GM21390 (cell line): ENCODE measurements around the gene PPM1M.
"Not testable (repeated sequence)": the region's sequence is repeated elsewhere in the genome, so short reads cannot be mapped to it uniquely, and the experiment has no call there.

ENCODE experiments used
- ATAC-seq: cut with Tn5 transposase; IDR thresholded peaks from one replicate; pipeline ENCODE4 v1.9.1; 2021; ENCODE audit not compliant: unreplicated experiment

Gene PPM1M

DNA sequence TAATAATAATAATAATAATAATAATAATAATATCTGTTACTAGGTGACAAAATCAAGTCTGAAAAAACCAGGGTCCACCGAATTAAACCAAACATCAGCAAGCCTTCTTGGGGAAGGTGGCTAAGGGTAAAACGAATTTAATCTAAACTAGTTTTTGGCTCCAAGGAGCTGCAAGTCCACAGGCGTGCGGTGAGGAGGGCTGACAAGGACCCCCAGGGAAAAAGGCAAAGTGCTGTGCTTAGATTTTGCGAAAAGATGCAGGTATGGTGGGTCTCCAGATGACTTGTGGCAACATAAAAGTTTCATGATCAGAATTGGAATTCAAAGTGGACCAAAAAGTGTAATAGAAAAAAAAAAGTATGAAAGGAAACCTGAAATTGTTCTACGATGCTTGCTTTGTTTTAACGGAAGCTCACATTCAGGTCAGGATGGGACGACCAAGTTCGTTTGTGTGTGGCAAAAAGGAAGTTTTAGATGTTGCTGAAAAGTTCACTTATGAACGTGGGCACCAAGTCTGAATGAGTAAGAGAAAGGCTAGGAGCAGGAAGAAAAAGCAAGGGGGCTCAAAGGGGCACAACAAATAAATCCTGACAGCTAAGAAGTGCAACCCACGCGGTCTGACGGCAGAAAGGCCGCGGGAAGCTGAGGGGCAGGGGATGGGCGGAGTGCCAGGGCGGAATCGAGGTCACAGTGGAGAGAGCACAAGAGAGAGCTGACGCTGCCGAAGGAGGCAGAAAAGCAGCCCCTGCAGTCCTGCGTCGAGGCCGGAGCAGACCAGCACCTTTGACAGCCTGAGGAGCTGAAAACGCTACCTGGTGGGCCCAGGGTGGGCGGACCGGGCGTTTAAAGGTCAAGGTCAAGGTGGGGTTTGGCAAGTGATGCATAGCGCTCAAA lies 31.8 kb downstream of the PPM1M start:
- no peak for ATAC-seq

DNA sequence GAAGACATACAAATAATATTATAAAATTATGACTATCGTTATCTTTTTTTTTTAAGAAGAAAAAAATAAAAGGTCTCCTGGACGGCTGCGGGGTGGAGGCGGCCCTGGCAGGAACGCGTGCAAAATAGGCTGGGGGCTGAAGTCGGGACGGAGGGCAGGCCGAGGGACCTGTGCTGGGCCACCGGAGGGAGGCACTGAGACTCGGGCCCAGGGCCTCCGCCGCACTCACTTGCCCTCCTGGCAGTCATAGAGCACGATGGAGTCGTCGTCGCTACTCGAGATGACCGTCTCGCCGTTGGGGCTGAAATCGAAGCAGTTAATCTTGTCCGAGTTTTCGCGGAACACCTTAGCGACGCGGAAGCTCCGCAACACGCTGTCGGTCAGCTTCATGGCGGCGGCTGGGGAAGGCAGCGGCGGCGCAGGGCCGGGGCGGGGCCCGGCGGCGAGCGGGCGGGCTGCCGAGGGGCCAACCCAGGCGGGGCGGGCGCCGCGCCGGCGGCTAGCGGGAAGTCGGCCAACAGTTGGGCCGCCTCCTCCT lies 32.5 kb downstream of the PPM1M start:
- peak; percentile 57 for ATAC-seq

DNA sequence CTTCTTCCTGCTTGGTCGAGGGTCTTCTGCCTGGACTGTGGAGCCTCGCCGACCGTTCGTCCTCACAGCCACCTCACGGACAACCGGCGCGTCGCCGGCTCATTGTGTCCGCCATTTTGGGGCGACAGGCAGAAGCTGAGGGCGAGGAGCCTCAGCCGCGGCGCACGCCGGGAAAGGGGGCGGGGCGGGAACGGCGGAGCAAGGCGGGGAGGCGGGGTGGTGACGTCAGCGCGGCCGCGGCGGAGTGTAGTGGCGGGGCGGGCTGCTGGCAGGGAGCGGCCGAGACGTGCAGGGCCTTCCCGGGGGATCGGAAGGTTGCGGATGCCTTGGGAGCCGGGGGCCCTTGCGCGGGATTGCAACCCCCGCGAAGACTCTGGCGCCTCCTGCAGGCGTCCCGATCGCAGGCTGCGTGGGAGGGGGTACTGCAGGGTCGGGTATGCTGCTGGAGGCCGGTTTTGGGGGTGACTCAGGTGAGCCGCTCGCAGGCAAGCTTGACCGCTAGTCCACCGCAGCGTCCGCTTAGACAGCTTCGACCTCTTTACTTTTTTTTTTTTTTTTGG lies 33.0 kb downstream of the PPM1M start, which contains the start of gene WDR82:
Gene WDR82 (minus strand): TSS at position 140 of the 560 bp plus-strand sequence. CDS start 288 bp downstream, outside the sequence.
- peak; percentile 73 for ATAC-seq

DNA sequence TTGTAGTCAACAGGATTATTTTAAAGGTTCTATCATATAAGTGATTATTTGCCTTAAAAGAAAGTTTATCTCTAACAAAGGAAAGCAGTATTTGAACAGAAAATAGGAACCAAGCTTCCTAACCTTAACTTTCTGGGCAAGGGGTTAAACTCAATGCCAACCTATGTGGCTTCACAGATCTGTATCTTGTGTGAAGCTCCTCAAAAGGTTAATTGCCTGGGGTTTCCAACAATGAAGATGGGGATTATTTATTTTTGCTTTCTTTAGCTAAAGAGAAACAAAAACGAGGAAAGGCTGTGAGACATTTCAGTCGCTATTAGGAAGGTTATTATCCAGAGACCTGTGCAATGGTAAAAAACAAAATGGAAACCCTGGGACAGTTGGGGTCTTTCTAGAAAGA lies 34.0 kb downstream of the PPM1M start:
- no peak for ATAC-seq

DNA sequence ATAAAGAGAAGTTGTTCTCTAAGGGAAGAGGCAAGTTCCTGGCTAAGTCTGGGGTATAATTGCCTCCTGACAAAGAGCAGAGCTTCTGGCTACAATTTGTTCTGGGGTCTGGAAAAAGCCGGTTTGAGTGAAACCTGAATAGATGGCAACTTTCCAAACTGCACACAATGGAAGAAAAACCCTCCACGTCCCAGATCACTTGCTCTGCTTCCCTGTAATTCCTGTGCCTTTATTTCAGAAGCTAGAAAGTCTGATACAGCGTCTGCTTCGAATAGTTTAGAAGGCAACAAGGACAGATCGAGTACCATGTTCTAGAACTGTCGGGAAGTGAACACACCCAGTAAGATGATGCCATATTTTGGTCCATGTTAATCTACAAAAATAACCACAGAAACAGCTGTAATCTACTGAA lies 34.5 kb downstream of the PPM1M start:
- no peak for ATAC-seq

DNA sequence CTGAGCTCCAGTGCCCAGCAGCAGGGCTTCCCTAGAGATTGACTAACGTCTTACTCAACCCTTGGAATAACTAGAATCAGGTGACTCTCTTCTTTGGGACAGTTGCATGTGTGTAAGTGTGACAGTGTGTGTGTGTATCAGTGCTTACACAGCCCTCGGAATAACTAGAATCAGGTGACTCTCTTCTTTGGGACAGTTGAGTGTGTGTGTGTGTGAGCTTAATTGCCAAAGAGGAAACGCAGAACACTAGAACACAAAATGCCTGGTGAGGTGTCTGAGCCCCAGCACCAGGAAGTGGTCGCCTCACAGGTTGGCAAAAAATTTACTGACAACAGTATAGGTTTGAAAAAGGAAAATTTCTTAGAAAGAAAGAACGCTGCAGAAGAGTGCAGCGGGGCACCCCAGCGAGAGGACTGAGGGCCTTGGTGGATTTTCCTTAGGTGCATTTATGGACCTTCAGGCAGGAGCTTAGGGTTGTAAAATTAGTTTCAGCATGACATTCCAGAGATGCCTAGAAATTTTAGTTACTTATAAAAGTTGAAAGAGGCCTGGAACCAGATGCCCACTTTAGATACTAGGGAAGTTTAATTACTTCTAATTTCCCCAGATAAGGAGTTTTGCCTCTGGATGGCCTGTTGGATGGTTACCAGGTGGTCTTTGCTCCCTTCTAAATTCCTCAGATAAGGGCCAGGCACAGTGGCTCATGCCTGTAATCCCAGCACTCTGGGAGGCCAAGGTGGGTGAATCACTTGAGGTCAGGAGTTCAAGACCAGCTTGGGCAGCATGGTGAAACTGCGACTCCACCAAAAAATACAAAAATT lies 36.6 kb downstream of the PPM1M start:
- no peak for ATAC-seq

DNA sequence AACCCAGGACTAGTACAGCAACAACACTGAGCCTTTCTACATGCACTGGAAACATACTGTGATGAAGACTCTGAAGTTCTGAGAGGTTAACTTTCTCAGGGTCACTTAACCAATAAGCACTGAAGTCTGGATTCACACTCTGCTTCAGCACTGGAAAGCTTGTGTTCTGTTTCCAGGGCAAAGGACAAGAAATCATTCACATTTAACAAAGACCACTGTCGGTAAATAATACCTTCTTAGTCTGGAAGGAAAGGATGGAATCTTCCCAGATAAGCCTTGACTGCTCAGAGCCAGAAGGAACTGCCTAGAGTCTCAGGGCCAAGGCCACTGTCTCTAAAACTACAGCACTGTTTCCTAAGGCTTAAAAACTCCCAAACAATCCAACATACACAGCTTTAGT lies 37.7 kb downstream of the PPM1M start:
- no peak for ATAC-seq

DNA sequence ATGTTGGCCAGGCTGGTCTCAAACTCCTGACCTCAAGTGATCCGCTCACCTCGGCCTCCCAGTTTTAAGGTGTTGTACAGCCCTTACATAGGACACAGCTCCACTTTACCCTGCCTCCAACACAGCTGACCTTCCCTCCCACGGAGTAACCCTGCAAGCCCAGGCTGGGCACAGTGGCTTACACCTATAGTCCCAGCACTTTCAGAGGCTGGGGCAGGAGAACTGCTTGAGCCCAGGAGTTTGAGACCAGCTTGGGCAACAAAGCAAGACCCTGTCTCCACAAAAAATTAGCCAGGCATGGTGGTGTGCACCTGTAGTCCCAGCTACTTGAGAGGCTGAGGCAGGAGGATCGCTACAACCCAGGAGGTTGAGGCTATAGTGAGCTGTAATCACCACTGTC lies 38.5 kb downstream of the PPM1M start:
- not testable (repeated sequence) for ATAC-seq

DNA sequence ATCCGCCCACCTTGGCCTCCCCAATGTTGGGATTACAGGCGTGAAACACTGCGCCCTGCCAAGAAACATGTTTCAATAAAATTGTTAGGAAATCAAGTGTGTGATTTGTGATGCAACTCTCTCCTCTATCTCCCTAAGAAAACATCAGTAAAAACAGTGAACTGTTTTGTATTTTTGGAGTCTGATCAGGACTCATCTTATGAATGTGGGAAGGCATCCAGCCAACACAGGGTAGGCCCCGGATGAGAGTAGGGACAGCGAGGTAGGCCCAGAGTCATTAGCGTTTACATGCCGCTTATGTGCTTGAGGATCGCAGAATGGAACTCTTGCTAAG lies 41.2 kb downstream of the PPM1M start:
- ATAC-seq = no peak

DNA sequence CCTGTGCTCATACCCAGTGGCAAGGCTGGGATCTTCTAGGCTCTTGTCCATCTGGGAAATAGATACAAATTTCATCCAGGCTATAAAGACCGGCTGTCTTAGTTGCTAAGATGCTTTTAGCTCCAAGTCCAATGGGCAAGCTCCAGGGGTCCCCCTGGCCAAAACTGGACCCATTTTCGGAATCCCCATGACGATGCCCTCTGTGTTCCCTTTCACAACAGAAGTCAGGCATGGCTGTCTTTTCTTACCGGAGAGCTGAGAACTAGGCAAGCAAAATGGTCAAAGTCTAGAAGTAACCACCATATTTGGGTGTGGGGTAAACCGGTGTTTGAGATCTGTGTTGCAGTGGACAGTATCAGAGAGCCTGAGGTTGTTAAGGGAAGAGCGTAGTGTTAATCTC lies 43.1 kb downstream of the PPM1M start:
- no peak for ATAC-seq

DNA sequence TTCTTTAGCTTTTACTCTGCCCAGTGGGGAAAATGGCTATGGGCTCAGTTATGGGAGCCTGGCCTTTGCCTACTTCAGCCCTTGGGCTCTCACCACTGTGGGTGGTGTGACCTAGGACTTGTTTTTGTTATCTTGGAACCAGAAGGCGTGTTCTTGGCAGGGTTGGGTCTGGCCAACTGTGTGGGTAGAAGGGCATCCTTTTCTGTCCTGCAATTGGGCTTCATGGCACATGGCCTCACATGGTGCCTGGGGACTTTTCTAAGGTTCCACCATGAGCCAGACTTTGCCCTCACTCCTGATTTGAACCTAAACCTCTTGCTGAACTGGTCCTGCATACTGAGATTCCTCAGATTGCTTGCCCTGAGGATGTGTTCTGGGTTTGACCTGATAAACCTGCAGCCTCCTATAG lies 43.8 kb downstream of the PPM1M start:
- ATAC-seq = no peak

DNA sequence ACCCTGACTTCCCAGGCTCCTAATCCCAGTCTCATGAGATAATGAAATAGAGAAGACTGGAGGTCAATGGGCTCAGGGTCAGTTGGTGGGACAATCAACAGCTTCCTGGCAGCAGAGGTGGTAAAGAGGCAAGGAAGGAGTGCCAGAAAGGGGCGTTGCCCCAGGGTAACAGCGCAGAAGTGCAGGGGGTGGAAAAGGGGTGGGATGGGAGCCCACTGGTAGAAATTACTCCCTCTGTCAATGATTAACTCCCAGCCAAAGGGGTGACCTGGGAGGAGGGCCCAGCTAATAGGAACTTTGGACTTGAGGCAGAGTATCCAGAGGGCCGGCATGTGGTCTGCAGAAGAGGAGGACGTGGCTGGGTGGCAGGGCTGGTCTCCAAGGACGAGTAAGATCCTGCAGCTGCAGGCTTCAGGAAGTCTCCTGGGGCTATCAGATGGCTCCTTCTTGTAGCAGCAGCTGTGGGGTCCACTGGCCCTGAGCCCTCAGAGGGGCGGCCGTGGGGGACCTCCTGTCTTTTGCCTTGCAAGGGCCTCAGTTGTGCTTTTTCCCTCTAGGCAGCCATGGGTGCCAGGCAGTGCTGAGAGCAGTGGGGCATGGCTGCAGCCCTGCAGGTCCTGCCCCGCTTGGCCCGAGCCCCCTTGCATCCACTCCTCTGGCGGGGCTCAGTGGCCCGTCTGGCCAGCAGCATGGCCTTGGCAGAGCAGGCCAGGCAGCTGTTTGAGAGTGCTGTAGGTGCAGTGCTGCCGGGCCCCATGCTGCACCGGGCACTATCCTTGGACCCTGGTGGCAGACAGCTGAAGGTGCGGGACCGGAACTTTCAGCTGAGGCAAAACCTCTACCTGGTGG lies 44.4 kb downstream of the PPM1M start:
- ATAC-seq = no peak

DNA sequence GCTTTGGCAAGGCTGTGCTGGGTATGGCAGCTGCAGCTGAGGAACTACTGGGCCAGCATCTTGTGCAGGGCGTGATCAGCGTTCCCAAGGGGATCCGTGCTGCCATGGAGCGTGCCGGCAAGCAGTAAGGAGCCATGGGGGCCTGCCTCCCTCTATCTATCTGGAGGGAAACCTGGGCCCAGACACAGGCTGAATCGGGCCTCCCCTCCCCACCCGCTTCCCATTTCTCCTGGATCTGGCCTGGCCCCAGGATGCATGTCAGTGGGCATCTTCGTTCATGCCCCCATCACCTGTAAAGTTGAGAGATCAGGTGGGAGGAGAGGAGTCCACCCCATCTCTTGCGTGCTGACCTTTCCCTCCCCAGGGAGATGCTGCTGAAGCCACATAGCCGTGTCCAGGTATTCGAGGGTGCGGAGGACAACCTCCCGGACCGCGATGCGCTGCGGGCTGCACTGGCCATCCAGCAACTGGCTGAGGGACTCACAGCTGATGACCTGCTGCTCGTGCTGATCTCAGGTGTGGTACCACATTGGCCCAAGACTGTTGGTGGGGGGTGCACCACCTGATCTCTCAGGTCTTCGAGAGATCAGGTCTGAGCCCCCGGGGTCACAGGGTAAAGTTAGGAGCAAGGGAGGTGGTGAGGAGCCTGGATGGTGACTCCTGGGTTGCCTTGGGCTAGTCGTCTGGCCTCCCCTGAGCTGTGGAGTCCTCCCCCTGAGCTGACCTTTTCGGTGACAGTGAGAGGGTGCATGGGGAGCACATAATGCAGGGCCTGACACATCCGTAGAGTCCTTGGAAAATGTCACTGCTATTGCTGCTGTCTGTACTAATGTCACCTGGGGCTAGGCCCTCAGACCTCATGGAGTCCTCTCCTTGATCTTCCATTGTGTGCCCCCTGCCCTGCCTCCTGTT lies 45.3 kb downstream of the PPM1M start:
- ATAC-seq = no peak

DNA sequence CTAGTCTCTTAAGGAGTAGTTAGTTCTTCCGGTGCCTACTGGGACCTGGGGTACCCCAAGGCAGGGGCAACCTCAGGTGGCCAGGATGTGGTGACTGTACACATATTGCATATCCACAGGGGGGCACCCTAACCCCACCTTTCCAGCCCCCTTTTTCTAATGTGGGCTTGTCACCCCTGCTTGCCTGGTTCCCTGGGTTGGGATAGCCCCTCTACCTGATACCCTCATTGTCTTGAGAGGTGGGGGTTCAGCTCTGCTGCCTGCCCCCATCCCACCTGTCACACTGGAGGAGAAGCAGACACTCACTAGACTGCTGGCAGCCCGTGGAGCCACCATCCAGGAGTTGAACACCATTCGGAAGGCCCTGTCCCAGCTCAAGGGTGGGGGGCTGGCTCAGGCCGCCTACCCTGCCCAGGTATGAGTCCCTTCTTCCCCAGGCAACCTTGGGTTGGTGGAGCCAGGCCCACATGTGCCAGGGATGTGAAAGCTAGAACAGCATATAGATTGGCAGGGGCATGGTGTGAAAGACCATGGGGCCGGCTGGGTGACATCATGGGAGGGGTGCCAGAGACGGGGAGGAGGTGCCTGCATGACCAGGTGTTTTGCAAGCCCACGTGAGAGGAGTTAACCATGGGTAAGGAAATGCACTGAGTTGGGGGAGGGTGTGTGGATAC lies 46.1 kb downstream of the PPM1M start:
- no peak for ATAC-seq

DNA sequence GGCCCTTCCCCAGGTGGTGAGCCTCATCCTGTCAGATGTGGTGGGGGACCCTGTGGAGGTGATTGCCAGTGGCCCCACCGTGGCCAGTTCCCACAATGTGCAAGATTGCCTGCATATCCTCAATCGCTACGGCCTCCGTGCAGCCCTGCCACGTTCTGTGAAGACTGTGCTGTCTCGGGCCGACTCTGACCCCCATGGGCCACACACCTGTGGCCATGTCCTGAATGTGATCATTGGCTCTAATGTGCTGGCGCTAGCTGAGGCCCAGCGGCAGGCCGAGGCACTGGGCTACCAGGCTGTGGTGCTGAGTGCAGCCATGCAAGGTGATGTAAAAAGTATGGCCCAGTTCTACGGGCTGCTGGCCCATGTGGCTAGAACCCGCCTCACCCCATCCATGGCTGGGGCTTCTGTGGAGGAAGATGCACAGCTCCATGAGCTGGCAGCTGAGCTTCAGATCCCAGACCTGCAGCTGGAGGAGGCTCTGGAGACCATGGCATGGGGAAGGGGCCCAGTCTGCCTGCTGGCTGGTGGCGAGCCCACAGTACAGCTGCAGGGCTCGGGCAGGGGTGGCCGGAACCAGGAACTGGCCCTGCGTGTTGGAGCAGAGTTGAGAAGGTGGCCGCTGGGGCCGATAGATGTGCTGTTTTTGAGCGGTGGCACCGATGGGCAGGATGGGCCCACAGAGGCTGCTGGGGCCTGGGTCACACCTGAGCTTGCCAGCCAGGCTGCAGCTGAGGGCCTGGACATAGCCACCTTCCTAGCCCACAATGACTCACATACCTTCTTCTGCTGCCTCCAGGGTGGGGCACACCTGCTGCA lies 46.9 kb downstream of the PPM1M start:
- no peak for ATAC-seq

DNA sequence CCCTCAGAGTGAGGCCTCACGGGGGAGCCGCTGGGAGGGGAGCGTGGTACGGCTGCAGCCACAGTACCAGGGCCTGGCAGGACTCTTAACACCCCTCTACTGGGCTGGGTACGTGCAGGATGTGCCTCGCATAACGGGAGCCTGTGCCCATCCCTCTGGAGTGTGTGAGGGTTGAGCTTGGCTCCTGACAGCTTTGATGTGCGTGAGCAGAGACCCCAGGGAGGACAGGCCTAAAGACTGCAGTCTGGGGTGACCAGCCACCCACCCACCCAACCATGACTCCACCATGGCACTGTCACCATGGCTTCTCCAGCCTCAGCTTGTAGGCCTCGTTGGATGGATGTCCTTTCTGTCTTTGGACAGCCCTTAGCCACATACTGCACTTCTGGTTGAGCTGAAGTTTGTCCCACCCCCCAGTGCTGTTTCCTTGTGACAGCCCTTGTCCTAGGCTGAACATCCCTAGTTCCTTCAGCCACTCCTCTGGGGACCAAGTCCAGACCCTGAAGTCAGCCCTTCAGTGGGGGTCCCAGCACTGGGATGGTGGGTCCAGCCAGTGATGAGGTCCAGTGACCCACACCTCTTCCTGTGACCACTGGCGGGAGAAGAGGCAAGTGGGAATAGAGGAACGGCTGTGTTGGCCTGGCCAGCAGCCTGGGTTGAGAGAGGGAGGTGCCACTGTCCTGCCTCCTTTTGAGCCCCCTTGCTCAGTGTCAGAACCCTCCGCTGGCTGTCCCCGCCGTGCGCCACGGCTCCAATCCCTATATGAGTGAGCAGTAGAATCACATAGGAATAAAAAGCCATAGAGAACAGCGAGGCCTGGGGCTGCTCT lies 48.1 kb downstream of the PPM1M start:
- no peak for ATAC-seq
